HCT116 (cell line): ENCODE data around the gene WDR83. TPM values are rescaled to one million over a fixed set of nuclear protein-coding genes. Genes with fewer than 3 reads are reported as not detected.
"Not testable (repeated sequence)": the region's sequence is repeated elsewhere in the genome, so short reads cannot be mapped to it uniquely, and the experiment has no call there.

ENCODE experiments used
- ATAC-seq: fragments of 200-7000 bp; cut with Tn5 transposase; 2 replicates; pipeline ENCODE4 v1.9.1; 2020; ENCODE audit warnings: mild to moderate bottlenecking, moderate library complexity
- BruUV-seq: library from RNA; stranded (reverse); fragments of 400-500 nt; replicated peaks from 2 replicates; lab custom pipeline; 2021; lab: Mats Ljungman, UMichigan
- CTCF ChIA-PET: fragments of 300-600 bp; sonication (Branson Sonifier 250); formaldehyde crosslinking; loops from one replicate; lab custom pipeline; 2021; ENCODE audit warnings: antibody characterized with exemption; lab: Charles Lee
- POLR2A ChIA-PET: fragments of 300-600, 350-600 bp; sonication (Branson Sonifier 250); formaldehyde crosslinking; loops from one replicate; lab custom pipeline; 2021; ENCODE audit warnings: antibody characterized with exemption; lab: Charles Lee
- RAD21 ChIA-PET, 2 experiments: fragments of 300-600 bp; sonication (Branson Sonifier 250); formaldehyde crosslinking; loops; one replicate each; lab custom pipeline; 2023; ENCODE audit warnings: low total read pairs in 2 of 2; ENCODE audit not compliant: uncharacterized antibody in 2 of 2, unreplicated experiment in 2 of 2, low non-redundant PET in 1 of 2; lab: Charles Lee
- DNase-seq: peaks from one replicate; pipeline ENCODE4 v3.0.0-alpha.2; 2010; ENCODE audit warnings: low read depth, low spot score
- H2AFZ ChIP-seq: fragments of 200-600 bp; shearing (Covaris generic), sonication (generic); 2 replicates; pipeline ENCODE4 v1.6.1; 2017; ENCODE audit warnings: low read depth, mixed run types, mixed read lengths, antibody characterized with exemption, low read length; ENCODE audit not compliant: poor library complexity, severe bottlenecking
- H3K27ac ChIP-seq: 2 replicates; pipeline ENCODE4 v1.5.1; 2012; ENCODE audit warnings: low read depth, low read length
- H3K27me3 ChIP-seq: fragments of 200-600 bp; sonication (generic); 2 replicates; pipeline ENCODE4 v1.6.1; 2016; ENCODE audit warnings: mixed run types, low read length, mixed read lengths; ENCODE audit not compliant: insufficient read depth
- H3K36me3 ChIP-seq, 2 experiments: fragments of 200-500 bp in 1 of 2; fragments of 200-600 bp in 1 of 2; sonication (Bioruptor generic) in 1 of 2; sonication (generic) in 1 of 2; 2 replicates each; pipeline versions ENCODE4 v1.5.1 to v1.6.1; 2014 to 2016; ENCODE audit warnings: low read length in 2 of 2, inconsistent platforms in 1 of 2, mixed read lengths in 1 of 2, mixed run types in 1 of 2; ENCODE audit not compliant: insufficient read depth in 2 of 2, control insufficient read depth in 1 of 2
- H3K4me1 ChIP-seq, 2 experiments: fragments of 200-600 bp in 1 of 2; sonication (generic) in 1 of 2; 2 replicates each; pipeline versions ENCODE4 v1.5.1 to v1.6.1; 2012 to 2017; ENCODE audit warnings: low read length in 2 of 2, inconsistent platforms in 1 of 2, mild to moderate bottlenecking in 1 of 2, mixed read lengths in 1 of 2, mixed run types in 1 of 2, moderate library complexity in 1 of 2; ENCODE audit not compliant: insufficient read depth in 2 of 2, control insufficient read depth in 1 of 2
- H3K4me2 ChIP-seq: fragments of 200-600 bp; sonication (generic); 2 replicates; pipeline ENCODE4 v1.6.1; 2017; ENCODE audit warnings: mixed run types, low read length, mixed read lengths
- H3K4me3 ChIP-seq, 2 experiments: fragments of 200-600 bp in 1 of 2; sonication (generic) in 1 of 2; replicated peaks in 1 of 2; 2 replicates each; pipeline ENCODE4 v1.5.1; 2011 to 2016; ENCODE audit warnings: low read length in 2 of 2, control low read depth in 1 of 2, low read depth in 1 of 2, mild to moderate bottlenecking in 1 of 2, mixed read lengths in 1 of 2, mixed run types in 1 of 2
- H3K79me2 ChIP-seq: fragments of 200-600 bp; sonication (generic); 2 replicates; pipeline ENCODE4 v1.6.1; 2017; ENCODE audit warnings: mild to moderate bottlenecking, mixed run types, low read length, moderate library complexity, mixed read lengths; ENCODE audit not compliant: insufficient read depth
- H3K9ac ChIP-seq: fragments of 200-600 bp; sonication (generic); 2 replicates; pipeline ENCODE4 v1.6.1; 2016; ENCODE audit warnings: low read length, mixed read lengths
- H3K9me2 ChIP-seq: fragments of 200-600 bp; sonication (generic), shearing (Covaris generic); 2 replicates; pipeline ENCODE4 v1.6.1; 2017; ENCODE audit warnings: mixed run types, mild to moderate bottlenecking, moderate library complexity; ENCODE audit not compliant: insufficient read depth
- H3K9me3 ChIP-seq, 2 experiments: fragments of 200-500 bp in 1 of 2; fragments of 200-600 bp in 1 of 2; sonication (Bioruptor generic) in 1 of 2; sonication (generic) in 1 of 2; 2 replicates each; pipeline ENCODE4 v1.6.1; 2014 to 2017; ENCODE audit warnings: low read length in 2 of 2, mixed read lengths in 2 of 2, inconsistent platforms in 1 of 2, low read depth in 1 of 2, mild to moderate bottlenecking in 1 of 2, mixed run types in 1 of 2, moderate library complexity in 1 of 2; ENCODE audit not compliant: control insufficient read depth in 1 of 2, insufficient read depth in 1 of 2
- H4K20me1 ChIP-seq: fragments of 200-600 bp; sonication (generic), shearing (Covaris generic); 2 replicates; pipeline ENCODE4 v1.6.1; 2017; ENCODE audit warnings: mixed run types, mild to moderate bottlenecking, moderate library complexity; ENCODE audit not compliant: insufficient read depth
- POLR2AphosphoS5 ChIP-seq: IDR thresholded peaks from 2 replicates; pipeline ENCODE4 v1.6.1; 2011; ENCODE audit warnings: mild to moderate bottlenecking, low read depth, low read length, moderate library complexity
- intact Hi-C: fragments of 100-400 bp; cut with micrococcal nuclease; formaldehyde crosslinking; loops from 2 replicates; pipeline ENCODE4 v1.10.0; 2022
- total RNA-seq: library from RNA; stranded (reverse); gene quantifications from one replicate; pipeline ENCODE4 v1.2.1, GENCODE V29; 2021; ENCODE audit not compliant: unreplicated experiment
- TF ChIP-seq, protein P1 (sequence below), 3 experiments: fragments of 200-600 bp in 1 of 3; sonication (generic) in 1 of 3; IDR thresholded peaks in 2 of 3; conservative IDR thresholded peaks in 1 of 3; 2 replicates each; pipeline ENCODE4 v1.5.1; 2012 to 2017; ENCODE audit warnings: low read depth in 2 of 3, low read length in 2 of 3, antibody characterized with exemption in 1 of 3, borderline replicate concordance in 1 of 3, control low read depth in 1 of 3, mild to moderate bottlenecking in 1 of 3, mixed read lengths in 1 of 3, mixed run types in 1 of 3, moderate library complexity in 1 of 3; ENCODE audit not compliant: insufficient read depth in 1 of 3

Gene WDR83
- total RNA-seq, 1 experiment from 2014 or later, result 20.1 TPM

DNA sequence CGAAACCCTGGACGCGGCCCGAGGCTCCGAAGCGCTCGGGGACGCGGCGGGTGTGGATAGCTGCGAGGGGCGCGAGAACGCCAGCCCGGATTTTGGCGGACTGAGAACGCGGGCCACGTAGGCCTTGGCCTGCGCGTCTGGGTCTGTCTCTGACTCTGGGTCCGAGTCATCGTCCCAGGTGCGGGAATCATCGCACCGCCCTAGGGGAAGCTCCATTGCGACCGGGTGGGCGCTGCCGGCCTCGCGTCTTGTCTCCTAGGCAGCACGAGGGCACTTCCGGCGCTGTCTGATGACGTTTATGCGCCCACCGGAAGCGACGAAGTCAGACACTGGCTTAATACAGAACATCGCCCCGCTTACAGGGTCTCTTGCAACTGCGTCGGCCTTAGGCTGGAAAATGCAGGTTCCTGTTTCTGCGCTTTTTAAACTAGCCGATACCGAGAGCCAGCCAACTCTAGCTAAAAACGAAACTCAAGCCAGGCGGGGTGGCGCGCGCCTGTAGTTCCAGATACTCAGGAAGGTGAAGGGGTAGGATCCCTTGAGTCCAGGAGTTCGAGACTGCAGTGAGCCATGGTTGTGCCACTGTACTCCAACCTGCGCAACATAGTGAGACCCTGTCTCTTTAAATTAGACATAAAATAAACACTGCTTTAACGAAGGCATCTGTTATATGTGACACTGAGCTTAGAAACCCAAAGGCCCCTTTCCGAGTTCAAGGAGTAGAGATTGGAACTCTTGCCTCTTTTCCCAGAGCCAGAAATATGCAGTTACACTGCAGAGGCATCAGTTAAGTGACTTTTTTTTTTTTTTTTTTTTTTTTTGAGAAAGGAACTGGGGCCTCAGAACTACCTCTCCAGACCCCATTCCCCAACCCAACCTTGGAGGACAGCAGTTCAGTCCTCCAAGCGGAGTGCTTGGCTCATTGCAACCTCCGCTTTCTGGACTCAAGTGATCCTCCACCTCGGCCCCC, 30.0 kb downstream of the WDR83 start, which contains the start of gene FBXW9 (continued):
- TF ChIP-seq, protein P1, sequence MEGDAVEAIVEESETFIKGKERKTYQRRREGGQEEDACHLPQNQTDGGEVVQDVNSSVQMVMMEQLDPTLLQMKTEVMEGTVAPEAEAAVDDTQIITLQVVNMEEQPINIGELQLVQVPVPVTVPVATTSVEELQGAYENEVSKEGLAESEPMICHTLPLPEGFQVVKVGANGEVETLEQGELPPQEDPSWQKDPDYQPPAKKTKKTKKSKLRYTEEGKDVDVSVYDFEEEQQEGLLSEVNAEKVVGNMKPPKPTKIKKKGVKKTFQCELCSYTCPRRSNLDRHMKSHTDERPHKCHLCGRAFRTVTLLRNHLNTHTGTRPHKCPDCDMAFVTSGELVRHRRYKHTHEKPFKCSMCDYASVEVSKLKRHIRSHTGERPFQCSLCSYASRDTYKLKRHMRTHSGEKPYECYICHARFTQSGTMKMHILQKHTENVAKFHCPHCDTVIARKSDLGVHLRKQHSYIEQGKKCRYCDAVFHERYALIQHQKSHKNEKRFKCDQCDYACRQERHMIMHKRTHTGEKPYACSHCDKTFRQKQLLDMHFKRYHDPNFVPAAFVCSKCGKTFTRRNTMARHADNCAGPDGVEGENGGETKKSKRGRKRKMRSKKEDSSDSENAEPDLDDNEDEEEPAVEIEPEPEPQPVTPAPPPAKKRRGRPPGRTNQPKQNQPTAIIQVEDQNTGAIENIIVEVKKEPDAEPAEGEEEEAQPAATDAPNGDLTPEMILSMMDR (IDR thresholded peaks at IDR 0.05 in 2 of 3, conservative IDR thresholded peaks at IDR 0.05 in 1 of 3; ENCODE audit: borderline replicate concordance in 1 of 3, insufficient read depth in 1 of 3, low read depth in 2 of 3, low read length in 2 of 3), result no peak
- peak; percentile 92 for TF ChIP-seq POLR2AphosphoS5

DNA sequence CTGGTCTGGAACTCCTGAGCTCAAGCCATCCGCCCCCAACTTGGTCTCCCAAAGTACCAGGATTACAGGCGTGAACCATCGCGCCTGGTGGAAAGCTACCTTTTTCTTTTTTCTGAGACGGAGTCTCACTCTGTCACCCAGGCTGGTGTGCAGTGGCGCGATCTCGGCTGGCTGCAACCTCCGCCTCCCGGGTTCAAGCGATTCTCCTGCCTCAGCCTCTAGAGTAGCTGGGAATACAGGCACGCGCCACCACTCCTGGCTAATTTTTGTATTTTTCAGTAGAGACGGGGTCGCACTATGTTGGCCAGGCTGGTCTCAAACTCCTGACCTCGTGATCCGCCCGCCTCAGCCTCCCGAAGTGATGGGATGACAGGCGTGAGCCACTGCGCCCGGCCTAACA, 30.8 kb downstream of the WDR83 start:
- H3K79me2 ChIP-seq, BruUV-seq, H3K9me2 ChIP-seq, ATAC-seq, H4K20me1 ChIP-seq, H3K9me3 ChIP-seq, H3K27me3 ChIP-seq, DNase-seq, intact Hi-C loops, CTCF ChIA-PET, H2AFZ ChIP-seq: not testable (repeated sequence)
- H3K9ac ChIP-seq, result peak overlapping the region; percentile 90; the same call in 1 of the 2 replicates
- peak overlapping the region; percentile 88 to 92; a peak in 3 of 4 replicates for H3K4me3 ChIP-seq
- peaks cover 26 to 30% of the 10 kb centered on the region in 2 experiments; a peak in 3 of 4 replicates for H3K36me3 ChIP-seq
- peaks cover 9 to 23% of the 10 kb centered on the region in 2 experiments; a peak in 3 of 4 replicates for H3K4me1 ChIP-seq
- RAD21 ChIA-PET, result interaction anchor here in 1 of 2 experiments (0.6 kb wide), 1 partner anchor 10 kb away, joined by 10 read pairs; no protein-coding TSS in a partner anchor
- POLR2A ChIA-PET, result interaction anchor here (0.6 to 1.6 kb wide), 4 partner anchors 16 to 117 kb away, joined by 3 to 8 read pairs (median 3); partner anchors contain the start of gene DHPS
- H3K27ac ChIP-seq, result peak overlapping the region; percentile 53; the same call in 1 of the 2 replicates
- H3K4me2 ChIP-seq, result peak overlapping the region; percentile 93
